Transverse colon (tissue), 4 donors: ENCODE results near the gene KIAA1549. TPM values are rescaled to one million over a fixed set of nuclear protein-coding genes. Genes with fewer than 3 reads are reported as not detected.

Experiments used
- DNase-seq: peaks from one replicate; pipeline ENCODE4 v3.0.0-alpha.2; 2019
- H3K27ac ChIP-seq, 4 donors: fragments of 200-600 bp; sonication (generic); 2 replicates each; pipeline ENCODE4 v1.5.1; 2016 to 2018; ENCODE audit warnings: inconsistent platforms in 4 of 4
- H3K27me3 ChIP-seq: fragments of 200-600 bp; sonication (generic); 2 replicates; pipeline ENCODE4 v1.5.1; 2017; ENCODE audit warnings: inconsistent platforms
- H3K36me3 ChIP-seq, 4 donors: fragments of 200-600 bp; sonication (generic); 2 replicates each; pipeline ENCODE4 v1.5.1; 2017 to 2019; ENCODE audit warnings: inconsistent platforms in 4 of 4
- H3K4me1 ChIP-seq, 4 donors: fragments of 200-600 bp; sonication (generic); 2 replicates each; pipeline ENCODE4 v1.5.1; 2017 to 2020; ENCODE audit warnings: inconsistent platforms in 4 of 4
- H3K4me3 ChIP-seq, 4 donors: fragments of 200-600 bp; sonication (generic); 1 replicate in 1 of 4; 2 replicates in 3 of 4; pipeline versions ENCODE4 v1.5.1 to v1.6.1; 2017 to 2019; ENCODE audit warnings: inconsistent platforms in 4 of 4
- H3K9me3 ChIP-seq, 2 donors: fragments of 200-600 bp; sonication (generic); 2 replicates each; pipeline ENCODE4 v1.5.1; 2017 to 2019; ENCODE audit warnings: inconsistent platforms in 2 of 2
- CTCF ChIP-seq, 5 experiments: fragments of 200-600 bp in 3 of 5; fragments of 450-650 bp in 2 of 5; sonication (generic) in 3 of 5; IDR thresholded peaks; 1 replicate in 2 of 5; 2 replicates in 3 of 5; pipeline ENCODE4 v1.5.1; 2016 to 2017; ENCODE audit warnings: antibody characterized with exemption in 5 of 5, inconsistent platforms in 3 of 5, mild to moderate bottlenecking in 2 of 5, moderate library complexity in 1 of 5
- EP300 ChIP-seq: sonication (generic); formaldehyde crosslinking; IDR thresholded peaks from one replicate; pipeline ENCODE4 v1.6.1; 2017; ENCODE audit warnings: antibody characterized with exemption, low read depth
- POLR2A ChIP-seq: fragments of 450-650 bp; IDR thresholded peaks from one replicate; pipeline ENCODE4 v1.6.1; 2016; ENCODE audit warnings: antibody characterized with exemption, mild to moderate bottlenecking, moderate library complexity
- POLR2AphosphoS5 ChIP-seq, 3 donors: sonication (generic); formaldehyde crosslinking; IDR thresholded peaks; one replicate each; pipeline ENCODE4 v1.6.1; 2016; ENCODE audit warnings: antibody characterized with exemption in 3 of 3
- WGBS, 2 donors: methylation state at CpG; one replicate each; pipeline ENCODE4 v1.1.5; 2018; ENCODE audit warnings: low coverage in 1 of 2; 5-methylcytosine and 5-hydroxymethylcytosine counted together
- in situ Hi-C, 4 donors: fragments of 200-750 bp; cut with MboI; loops; one replicate each; pipeline versions ENCODE4 v1.15.0 to v1.15.1; 2017; ENCODE audit warnings: low sequenced_read_pairs in 3 of 4, low pct_ligation_motif_present in 1 of 4, low pct_unique_long_range_greater_than_20kb in 1 of 4
- intact Hi-C: fragments of 100-400 bp; cut with DNase I; formaldehyde crosslinking; loops from one replicate; pipeline ENCODE4 v1.15.1; 2023; ENCODE audit warnings: low total_unique reads
- total RNA-seq, 4 donors: library from RNA; depleted of rRNA; stranded (reverse); fragments of >200 nt; gene quantifications; one replicate each; pipeline ENCODE4 v1.1.0, GENCODE V29; 2016

Gene KIAA1549
- total RNA-seq, 4 donors from 2014 or later: 0.37 to 1.5 (median 0.93) TPM

- H3K4me3 ChIP-seq: no peak overlapping the region
- intact Hi-C loops: no loop called here
- in situ Hi-C loops: no loop called here
- H3K27ac ChIP-seq: no peak overlapping the region
- no peak for DNase-seq
- H3K36me3 ChIP-seq: no peaks in the 10 kb centered on the region
- H3K4me1 ChIP-seq: no peaks in the 10 kb centered on the region
- H3K27me3 ChIP-seq: no peaks in the 10 kb centered on the region
- no peaks in the 10 kb centered on the region for H3K9me3 ChIP-seq
- 85 to 100% methylated on average over 5 to 14 of the region's 14 CpGs for WGBS, 2 donors
- TF ChIP-seq POLR2AphosphoS5 (IDR thresholded peaks at IDR 0.05) (no peak), CTCF (IDR thresholded peaks at IDR 0.05) (no peak), POLR2A (no peak), EP300 (no peak)
Measured at GRCh38 chr7:138903859-138904435, 77.2 kb downstream of the KIAA1549 start.

GRCh38 chr7:138903186-138903820 lies 77.9 kb downstream of the KIAA1549 start:
- Histone ChIP-seq H3K27ac (no peak overlapping the region), H3K27me3 (no peaks in the 10 kb centered on the region)

DNA sequence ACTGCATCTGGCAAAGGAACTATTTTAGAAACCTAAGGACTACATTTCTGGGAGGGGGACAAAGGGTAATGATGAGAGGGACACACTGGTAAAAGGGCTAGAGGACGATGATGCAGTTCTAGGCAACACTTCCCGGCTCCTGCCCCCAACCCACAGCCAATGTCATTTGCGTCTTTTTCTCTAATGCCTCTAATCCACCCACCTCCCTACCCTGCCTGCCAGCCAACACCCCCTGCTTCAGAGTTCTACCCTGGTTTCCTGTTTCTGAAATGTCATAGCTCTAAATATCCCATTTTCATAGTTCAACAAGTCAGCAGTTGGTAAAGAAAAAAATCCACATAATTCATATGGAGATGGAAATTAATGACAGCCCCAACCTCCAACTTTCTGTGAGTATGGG lies 79.0 kb downstream of the KIAA1549 start:
- no peaks in the 10 kb centered on the region for H3K36me3 ChIP-seq
- no peaks in the 10 kb centered on the region for H3K27me3 ChIP-seq
- no peaks in the 10 kb centered on the region for H3K4me1 ChIP-seq
- no peak overlapping the region for H3K4me3 ChIP-seq
- in situ Hi-C loops: no loop called here
- 80 to 89% methylated on average over 3 of the region's 3 CpGs for WGBS, 2 donors
- H3K9me3 ChIP-seq: no peaks in the 10 kb centered on the region
- intact Hi-C loops: no loop called here
- TF ChIP-seq POLR2AphosphoS5 (IDR thresholded peaks at IDR 0.05): no peak
- TF ChIP-seq CTCF (IDR thresholded peaks at IDR 0.05): no peak
- TF ChIP-seq EP300: no peak
- no peak for TF ChIP-seq POLR2A
- DNase-seq: no peak
- H3K27ac ChIP-seq: no peak overlapping the region

More at GRCh38 chr7:138903186-138903820, 77.9 kb downstream of the KIAA1549 start:
- WGBS, 2 donors: 76 to 91% methylated on average over 3 to 10 of the region's 10 CpGs
- Histone ChIP-seq H3K4me3 (no peak overlapping the region), H3K9me3 (no peaks in the 10 kb centered on the region), H3K36me3 (no peaks in the 10 kb centered on the region), H3K4me1 (no peaks in the 10 kb centered on the region)
- no peak for TF ChIP-seq CTCF (IDR thresholded peaks at IDR 0.05)
- TF ChIP-seq EP300: no peak
- TF ChIP-seq POLR2A: no peak
- no peak for TF ChIP-seq POLR2AphosphoS5 (IDR thresholded peaks at IDR 0.05)
- intact Hi-C loops: no loop called here
- peak; percentile 23 for DNase-seq
- in situ Hi-C loops: no loop called here

DNA sequence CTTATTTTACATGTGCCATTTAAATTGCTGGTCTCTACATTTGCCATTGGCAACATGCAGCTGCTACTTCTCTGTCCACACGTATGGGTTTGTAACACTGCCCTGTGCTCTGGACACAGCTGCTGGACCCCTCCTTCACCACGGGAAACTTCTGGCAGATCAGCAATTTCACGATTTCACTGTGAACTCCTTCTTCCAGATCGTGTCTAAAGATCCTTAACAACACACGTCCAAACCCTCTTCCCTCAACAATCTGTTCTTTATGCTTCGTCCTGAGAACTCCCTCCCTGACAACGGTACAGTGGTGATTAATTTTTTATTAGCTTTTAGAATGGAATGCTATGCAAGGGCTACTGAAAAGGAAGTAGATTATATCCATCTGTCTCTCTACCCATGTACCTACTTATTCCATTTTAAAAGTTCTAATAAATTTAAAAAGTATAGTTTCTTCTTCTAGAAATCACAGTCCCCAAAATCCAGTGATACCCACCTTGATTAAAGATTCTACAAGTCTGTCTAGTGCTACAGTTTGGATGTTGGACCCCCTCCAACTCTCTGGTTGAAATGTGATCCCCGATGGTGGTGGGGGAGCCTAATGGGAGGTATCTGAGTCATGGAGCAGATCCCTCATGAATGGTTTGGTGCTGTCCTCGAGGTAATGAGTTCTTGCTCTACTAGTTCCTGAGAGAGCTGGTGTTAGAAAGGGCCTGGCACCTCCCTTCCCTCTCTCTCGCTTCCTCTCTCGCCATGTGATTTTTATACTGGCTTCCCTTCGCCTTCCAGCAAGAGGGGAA lies 81.0 kb downstream of the KIAA1549 start:
- Histone ChIP-seq H3K27me3 (no peaks in the 10 kb centered on the region), H3K4me1 (no peaks in the 10 kb centered on the region), H3K9me3 (no peaks in the 10 kb centered on the region), H3K36me3 (no peaks in the 10 kb centered on the region), H3K27ac (no peak overlapping the region), H3K4me3 (no peak overlapping the region)
- no peak for DNase-seq
- 63% methylated on average over 9 to 12 of the region's 12 CpGs for WGBS, 2 donors
- intact Hi-C loops: no loop called here
- TF ChIP-seq EP300: no peak
- TF ChIP-seq POLR2AphosphoS5 (IDR thresholded peaks at IDR 0.05): no peak
- no peak for TF ChIP-seq POLR2A
- TF ChIP-seq CTCF (IDR thresholded peaks at IDR 0.05): no peak
- in situ Hi-C loops: no loop called here
